MM.1S (cell line): ENCODE data around the gene DUSP9.

Experiments
- CTCF ChIP-seq: fragments of 300-600 bp; sonication (generic); IDR thresholded peaks from 2 replicates; pipeline ENCODE4 v1.5.1; 2016; ENCODE audit warnings: antibody characterized with exemption, low read length, mixed read lengths
- EZH2 ChIP-seq: fragments of 300-600 bp; sonication (generic); optimal IDR thresholded peaks from 2 replicates; pipeline ENCODE3; 2017; ENCODE audit warnings: low read depth, mild to moderate bottlenecking, antibody characterized with exemption, low read length, mixed read lengths
- EZH2phosphoT487 ChIP-seq: fragments of 300-600 bp; sonication (generic); IDR thresholded peaks from 2 replicates; pipeline ENCODE4 v1.6.1; 2018; ENCODE audit warnings: antibody characterized with exemption, low read length

DNA sequence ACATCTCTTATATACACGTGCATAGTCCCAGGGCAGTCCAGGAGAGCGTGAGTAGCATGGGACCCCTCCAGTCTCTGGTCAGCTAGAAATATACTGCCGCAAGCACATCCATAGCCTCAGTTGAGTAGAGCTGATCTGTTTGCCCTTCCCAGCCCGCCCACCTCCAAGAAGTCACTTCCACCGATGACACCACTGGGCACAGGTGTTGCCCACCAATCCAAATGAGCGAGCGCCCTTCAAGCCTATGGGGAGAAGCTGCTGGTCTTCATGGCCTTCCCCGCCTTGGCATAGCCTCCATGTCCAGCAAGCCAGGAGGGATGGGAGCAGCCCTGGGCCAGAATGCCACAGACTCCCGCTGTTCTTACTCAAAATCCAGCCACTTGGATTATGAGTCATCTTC is 10.2 kb downstream of the DUSP9 start:
- TF ChIP-seq CTCF: no peak
- TF ChIP-seq EZH2phosphoT487: no peak
- TF ChIP-seq EZH2: no peak
